SW480 (cell line): Measurements from ENCODE around the gene CDH23.

Experiments
- DNase-seq: peaks from one replicate; pipeline ENCODE4 v3.0.0-alpha.2; 2016; ENCODE audit warnings: low spot score

The CDH23 gene

GRCh38 chr10:71818674-71819260 lies 422.0 kb downstream of the CDH23 start:
- no peak for DNase-seq

- DNase-seq: no peak
These were observed 422.7 kb downstream of the CDH23 start for GRCh38 chr10:71819441-71819861.

- no peak for DNase-seq
These were observed 423.3 kb downstream of the CDH23 start for GRCh38 chr10:71819985-71820384.

- DNase-seq: no peak
These were observed 424.2 kb downstream of the CDH23 start for GRCh38 chr10:71820966-71821365.

- no peak for DNase-seq
These were observed 425.4 kb downstream of the CDH23 start for GRCh38 chr10:71821909-71822763.

- no peak for DNase-seq
These were observed 426.6 kb downstream of the CDH23 start for GRCh38 chr10:71823356-71823755.

- no peak for DNase-seq
These were observed 427.6 kb downstream of the CDH23 start for GRCh38 chr10:71824333-71824732.

- DNase-seq: no peak
These were observed 428.5 kb downstream of the CDH23 start for GRCh38 chr10:71825217-71825616.

GRCh38 chr10:71827852-71828251 lies 431.1 kb downstream of the CDH23 start:
- DNase-seq: no peak

- DNase-seq: no peak
These were observed 432.0 kb downstream of the CDH23 start for GRCh38 chr10:71828702-71829101.

- DNase-seq: no peak
These were observed 432.5 kb downstream of the CDH23 start for GRCh38 chr10:71829171-71829570.

- DNase-seq: no peak
These were observed 433.2 kb downstream of the CDH23 start for GRCh38 chr10:71829896-71830295.

- no peak for DNase-seq
These were observed 434.0 kb downstream of the CDH23 start for GRCh38 chr10:71830726-71831125.

- no peak for DNase-seq
These were observed 435.2 kb downstream of the CDH23 start for GRCh38 chr10:71831646-71832552.

GRCh38 chr10:71832967-71833366 lies 436.2 kb downstream of the CDH23 start:
- DNase-seq: no peak

GRCh38 chr10:71833451-71834342 lies 437.0 kb downstream of the CDH23 start:
- no peak for DNase-seq

- DNase-seq: no peak
These were observed 437.6 kb downstream of the CDH23 start for GRCh38 chr10:71834343-71834674.

GRCh38 chr10:71835671-71836595 lies 439.2 kb downstream of the CDH23 start:
- DNase-seq: no peak

GRCh38 chr10:71836596-71836974 lies 439.9 kb downstream of the CDH23 start:
- DNase-seq: no peak

- DNase-seq: no peak
These were observed 440.5 kb downstream of the CDH23 start for GRCh38 chr10:71837098-71837827.
